ENCODE measurements around the gene TMEM86A.

DNA sequence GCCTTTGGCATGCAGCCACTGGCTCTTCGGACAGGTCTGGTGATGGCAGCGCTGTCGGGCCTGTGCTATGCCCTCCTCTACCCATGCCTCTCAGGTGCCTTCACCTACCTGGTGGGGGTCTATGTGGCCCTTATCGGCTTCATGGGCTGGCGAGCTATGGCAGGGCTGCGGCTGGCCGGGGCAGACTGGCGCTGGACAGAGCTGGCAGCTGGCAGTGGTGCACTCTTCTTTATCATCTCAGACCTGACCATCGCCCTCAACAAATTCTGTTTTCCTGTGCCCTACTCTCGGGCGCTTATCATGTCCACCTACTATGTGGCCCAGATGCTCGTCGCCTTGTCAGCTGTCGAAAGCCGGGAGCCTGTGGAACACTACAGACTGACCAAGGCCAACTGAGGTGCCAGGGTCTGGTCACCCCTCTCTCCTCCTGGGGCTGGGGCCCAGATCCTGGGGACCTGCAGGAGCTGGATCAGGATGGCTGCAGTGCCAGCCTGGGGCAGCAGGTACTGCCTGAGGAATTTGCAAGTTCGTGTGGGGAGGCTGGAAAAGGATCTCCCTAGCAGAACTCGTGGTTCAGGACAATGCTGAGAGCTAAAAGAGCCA lies 3.1 kb downstream of the TMEM86A start:
- TF ChIP-seq, protein P1, sequence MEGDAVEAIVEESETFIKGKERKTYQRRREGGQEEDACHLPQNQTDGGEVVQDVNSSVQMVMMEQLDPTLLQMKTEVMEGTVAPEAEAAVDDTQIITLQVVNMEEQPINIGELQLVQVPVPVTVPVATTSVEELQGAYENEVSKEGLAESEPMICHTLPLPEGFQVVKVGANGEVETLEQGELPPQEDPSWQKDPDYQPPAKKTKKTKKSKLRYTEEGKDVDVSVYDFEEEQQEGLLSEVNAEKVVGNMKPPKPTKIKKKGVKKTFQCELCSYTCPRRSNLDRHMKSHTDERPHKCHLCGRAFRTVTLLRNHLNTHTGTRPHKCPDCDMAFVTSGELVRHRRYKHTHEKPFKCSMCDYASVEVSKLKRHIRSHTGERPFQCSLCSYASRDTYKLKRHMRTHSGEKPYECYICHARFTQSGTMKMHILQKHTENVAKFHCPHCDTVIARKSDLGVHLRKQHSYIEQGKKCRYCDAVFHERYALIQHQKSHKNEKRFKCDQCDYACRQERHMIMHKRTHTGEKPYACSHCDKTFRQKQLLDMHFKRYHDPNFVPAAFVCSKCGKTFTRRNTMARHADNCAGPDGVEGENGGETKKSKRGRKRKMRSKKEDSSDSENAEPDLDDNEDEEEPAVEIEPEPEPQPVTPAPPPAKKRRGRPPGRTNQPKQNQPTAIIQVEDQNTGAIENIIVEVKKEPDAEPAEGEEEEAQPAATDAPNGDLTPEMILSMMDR (IDR thresholded peaks at IDR 0.05; ENCODE audit: low read length) = no peak
- TF ChIP-seq EZH2 (IDR thresholded peaks at IDR 0.05; ENCODE audit: borderline replicate concordance, low read length) = no peak
